H1 (cell line): ENCODE data around the gene GK2. TPM values are rescaled to one million over a fixed set of nuclear protein-coding genes. Genes with fewer than 3 reads are reported as not detected.

Experiments
- CTCF ChIA-PET: fragments of 300-600 bp; sonication (Branson Sonifier 250); formaldehyde crosslinking; loops from one replicate; lab custom pipeline; 2021; ENCODE audit not compliant: partially characterized antibody; lab: Charles Lee
- POLR2A ChIA-PET: fragments of 300-600 bp; sonication (Branson Sonifier 250); formaldehyde crosslinking; loops from one replicate; lab custom pipeline; 2021; ENCODE audit warnings: inconsistent platforms; ENCODE audit not compliant: partially characterized antibody; lab: Charles Lee
- DNase-seq, 2 experiments: peaks; one replicate each; pipeline versions ENCODE4 v3.0.0 to v3.0.0-alpha.2; 2010 to 2022; ENCODE audit warnings: low spot score in 2 of 2, low read depth in 1 of 2, mixed read lengths in 1 of 2
- FAIRE-seq: peaks from 2 replicates; lab custom pipeline; 2011; peaks lifted over from hg19 to GRCh38; lab: Jason Lieb, UNC
- H2AFZ ChIP-seq: 2 replicates; pipeline ENCODE4 v1.8.1; 2012; ENCODE audit warnings: low read length, inconsistent platforms
- H2AK5ac ChIP-seq: 2 replicates; pipeline ENCODE4 v1.6.1; 2013; ENCODE audit warnings: low read depth, low read length
- H2BK120ac ChIP-seq: replicated peaks from 2 replicates; pipeline ENCODE3; 2013; ENCODE audit warnings: low read depth, low read length, inconsistent platforms
- H2BK12ac ChIP-seq: 2 replicates; pipeline ENCODE4 v1.6.1; 2013; ENCODE audit warnings: low read depth, low read length
- H2BK15ac ChIP-seq: 2 replicates; pipeline ENCODE4 v1.6.1; 2013; ENCODE audit warnings: low read length
- H2BK20ac ChIP-seq: 2 replicates; pipeline ENCODE4 v1.6.1; 2013; ENCODE audit warnings: low read length
- H2BK5ac ChIP-seq: 2 replicates; pipeline ENCODE4 v1.6.1; 2013; ENCODE audit warnings: low read depth, low read length
- H3K14ac ChIP-seq: 2 replicates; pipeline ENCODE4 v1.6.1; 2013; ENCODE audit warnings: inconsistent platforms; ENCODE audit not compliant: insufficient read length
- H3K18ac ChIP-seq: 2 replicates; pipeline ENCODE4 v1.6.1; 2013; ENCODE audit warnings: low read length; ENCODE audit errors: extremely low read depth
- H3K23ac ChIP-seq: 2 replicates; pipeline ENCODE4 v1.6.1; 2013; ENCODE audit warnings: inconsistent platforms; ENCODE audit not compliant: insufficient read length
- H3K23me2 ChIP-seq: 2 replicates; pipeline ENCODE4 v1.6.1; 2013; ENCODE audit warnings: low read depth, low read length
- H3K27ac ChIP-seq: 2 replicates; pipeline ENCODE4 v1.6.1; 2011; ENCODE audit warnings: low read depth, low read length, inconsistent platforms
- H3K27me3 ChIP-seq, 4 experiments: replicated peaks in 1 of 4; 1 replicate in 1 of 4; 2 replicates in 3 of 4; pipeline versions ENCODE4 v1.6.1 to v1.8.1; 2011 to 2013; ENCODE audit warnings: low read length in 3 of 4, mild to moderate bottlenecking in 3 of 4, inconsistent platforms in 2 of 4, mixed read lengths in 2 of 4, moderate library complexity in 1 of 4; ENCODE audit not compliant: control insufficient read depth in 3 of 4, insufficient read depth in 3 of 4; ENCODE audit errors: extremely low read depth in 1 of 4
- H3K36me3 ChIP-seq, 4 experiments: 2 replicates each; pipeline versions ENCODE4 v1.6.1 to v1.8.1; 2011 to 2013; ENCODE audit warnings: mild to moderate bottlenecking in 4 of 4, low read length in 3 of 4, moderate library complexity in 2 of 4, control low read depth in 1 of 4, inconsistent platforms in 1 of 4; ENCODE audit not compliant: insufficient read depth in 4 of 4, control insufficient read depth in 2 of 4
- H3K4ac ChIP-seq: replicated peaks from 2 replicates; pipeline ENCODE3; 2013; ENCODE audit warnings: low read length, low read depth, mixed read lengths, inconsistent platforms; ENCODE audit not compliant: insufficient read length
- H3K4me1 ChIP-seq, 4 experiments: replicated peaks in 1 of 4; 1 replicate in 1 of 4; 2 replicates in 3 of 4; pipeline versions ENCODE4 v1.6.1 to v1.8.1; 2011 to 2013; ENCODE audit warnings: low read length in 3 of 4, inconsistent platforms in 2 of 4, mixed read lengths in 1 of 4; ENCODE audit not compliant: insufficient read depth in 4 of 4, control insufficient read depth in 3 of 4
- H3K4me2 ChIP-seq, 2 experiments: 2 replicates each; pipeline versions ENCODE4 v1.6.1 to v1.8.1; 2011 to 2013; ENCODE audit warnings: low read depth in 2 of 2, low read length in 2 of 2, control low read depth in 1 of 2, inconsistent platforms in 1 of 2, mild to moderate bottlenecking in 1 of 2; ENCODE audit not compliant: insufficient read depth in 1 of 2
- H3K4me3 ChIP-seq, 4 experiments: fragments of 200-600, 300-600 bp in 1 of 4; sonication (generic), shearing (Covaris generic), sonication (Bioruptor Twin) in 1 of 4; 2 replicates each; pipeline versions ENCODE4 v1.5.1 to v1.8.1; 2011 to 2016; ENCODE audit warnings: low read length in 4 of 4, low read depth in 3 of 4, control low read depth in 2 of 4, inconsistent platforms in 2 of 4, mild to moderate bottlenecking in 2 of 4, mixed read lengths in 1 of 4, moderate library complexity in 1 of 4; ENCODE audit not compliant: insufficient read depth in 2 of 4; ENCODE audit errors: extremely low read depth in 1 of 4
- H3K56ac ChIP-seq: replicated peaks from 2 replicates; pipeline ENCODE3; 2013; ENCODE audit warnings: low read depth, mild to moderate bottlenecking, mixed read lengths, low read length, inconsistent platforms; ENCODE audit not compliant: insufficient read length
- H3K79me1 ChIP-seq: 2 replicates; pipeline ENCODE4 v1.6.1; 2013; ENCODE audit warnings: low read depth, low read length, control low read depth
- H3K79me2 ChIP-seq, 2 experiments: 2 replicates each; pipeline versions ENCODE4 v1.6.1 to v1.8.1; 2012 to 2013; ENCODE audit warnings: low read length in 2 of 2, mild to moderate bottlenecking in 2 of 2, inconsistent platforms in 1 of 2; ENCODE audit not compliant: insufficient read depth in 2 of 2, control insufficient read depth in 1 of 2
- H3K9ac ChIP-seq, 4 experiments: replicated peaks in 1 of 4; 1 replicate in 1 of 4; 2 replicates in 3 of 4; pipeline versions ENCODE4 v1.6.1 to v1.8.1; 2011 to 2013; ENCODE audit warnings: low read depth in 3 of 4, low read length in 3 of 4, control low read depth in 2 of 4, mild to moderate bottlenecking in 2 of 4, moderate library complexity in 2 of 4, inconsistent platforms in 1 of 4; ENCODE audit errors: extremely low read depth in 1 of 4
- H3K9me3 ChIP-seq, 2 experiments: 2 replicates each; pipeline versions ENCODE4 v1.6.1 to v1.8.1; 2012 to 2013; ENCODE audit warnings: mild to moderate bottlenecking in 2 of 2, moderate library complexity in 2 of 2, control low read depth in 1 of 2, inconsistent platforms in 1 of 2, low read depth in 1 of 2, low read length in 1 of 2, mixed read lengths in 1 of 2; ENCODE audit not compliant: insufficient read depth in 2 of 2
- H4K20me1 ChIP-seq, 2 experiments: replicated peaks in 1 of 2; 2 replicates each; pipeline versions ENCODE3 to v1.8.1; 2011 to 2013; ENCODE audit warnings: inconsistent platforms in 2 of 2, low read length in 2 of 2, mild to moderate bottlenecking in 1 of 2; ENCODE audit not compliant: insufficient read depth in 2 of 2, control insufficient read depth in 1 of 2
- H4K5ac ChIP-seq: 2 replicates; pipeline ENCODE4 v1.6.1; 2013; ENCODE audit warnings: low read length, low read depth, mixed read lengths, inconsistent platforms; ENCODE audit not compliant: insufficient read length
- H4K8ac ChIP-seq: 2 replicates; pipeline ENCODE4 v1.8.0; 2013; ENCODE audit warnings: mild to moderate bottlenecking, moderate library complexity, low read length, inconsistent platforms; ENCODE audit not compliant: insufficient read depth; ENCODE audit errors: extremely low read depth
- H4K91ac ChIP-seq: replicated peaks from 2 replicates; pipeline ENCODE3; 2013; ENCODE audit warnings: low read length, mixed read lengths, inconsistent platforms; ENCODE audit not compliant: insufficient read length
- BRCA1 ChIP-seq: IDR thresholded peaks from 2 replicates; pipeline ENCODE4 v1.6.1; 2012; ENCODE audit warnings: low read depth, low read length, improper control_type of control experiment
- CHD2 ChIP-seq: IDR thresholded peaks from 2 replicates; pipeline ENCODE4 v1.6.1; 2012; ENCODE audit warnings: low read length, improper control_type of control experiment
- CTBP2 ChIP-seq: IDR thresholded peaks from 2 replicates; pipeline ENCODE4 v1.7.0; 2011; ENCODE audit warnings: borderline replicate concordance, mild to moderate bottlenecking, moderate library complexity, mixed read lengths, low read length; ENCODE audit not compliant: insufficient read depth, insufficient read length
- FOSL1 ChIP-seq: IDR thresholded peaks from 2 replicates; pipeline ENCODE4 v1.6.1; 2011; ENCODE audit warnings: mild to moderate bottlenecking, low read depth, low read length, moderate library complexity; ENCODE audit not compliant: insufficient read depth
- KDM5A ChIP-seq: fragments of 200-600 bp; IDR thresholded peaks from 2 replicates; pipeline ENCODE4 v1.7.1; 2012; ENCODE audit warnings: mild to moderate bottlenecking, low read length, inconsistent platforms, mixed read lengths
- NANOG ChIP-seq: IDR thresholded peaks from 2 replicates; pipeline ENCODE4 v1.6.1; 2011; ENCODE audit warnings: low read length, low read depth, mild to moderate bottlenecking, inconsistent platforms; ENCODE audit not compliant: insufficient read depth, poor library complexity, severe bottlenecking
- POLR2A ChIP-seq, 2 experiments: IDR thresholded peaks; 1 replicate in 1 of 2; 2 replicates in 1 of 2; pipeline ENCODE4 v1.6.1; 2011; ENCODE audit warnings: low read depth in 2 of 2, low read length in 2 of 2, mild to moderate bottlenecking in 2 of 2; ENCODE audit errors: control extremely low read depth in 1 of 2
- RBBP5 ChIP-seq: IDR thresholded peaks from 2 replicates; pipeline ENCODE4 v1.7.1; 2012; ENCODE audit warnings: low read depth, mild to moderate bottlenecking, inconsistent platforms, low read length, moderate library complexity, borderline replicate concordance
- SIN3A ChIP-seq, 2 experiments: IDR thresholded peaks in 1 of 2; conservative IDR thresholded peaks in 1 of 2; 2 replicates each; pipeline ENCODE4 v1.6.1; 2011 to 2012; ENCODE audit warnings: low read length in 2 of 2, improper control_type of control experiment in 1 of 2, low read depth in 1 of 2, mild to moderate bottlenecking in 1 of 2
- SRF ChIP-seq: IDR thresholded peaks from 2 replicates; pipeline ENCODE4 v1.6.1; 2011; ENCODE audit warnings: mild to moderate bottlenecking, low read depth, low read length, moderate library complexity
- WGBS, 2 experiments: shearing (Covaris generic) in 1 of 2; methylation state at CpG; one replicate each; pipeline versions ENCODE4 v1.1.6 to v1.1.7; 2013 to 2015; ENCODE audit warnings: low lambda C conversion rate in 2 of 2, mixed read lengths in 2 of 2, inconsistent platforms in 1 of 2, low coverage in 1 of 2, missing lambda C conversion rate in 1 of 2; ENCODE audit not compliant: insufficient replicate concordance in 2 of 2, insufficient coverage in 1 of 2, insufficient read length in 1 of 2; ENCODE audit errors: extremely low coverage in 1 of 2, missing lambda C conversion rate in 1 of 2; 5-methylcytosine and 5-hydroxymethylcytosine counted together
- polyA plus RNA-seq, 7 experiments: library from polyadenylated mRNA; depleted of rRNA in 3 of 7; stranded (reverse) in 5 of 7; unstranded in 2 of 7; fragments of >200 nt in 5 of 7; fragments of 200-250 nt in 2 of 7; gene quantifications; 1 replicate in 5 of 7; 2 replicates in 1 of 7; 4 replicates in 1 of 7; pipeline versions ENCODE4 v1.2.1 to v1.2.3, GENCODE V29; 2011 to 2013; ENCODE audit warnings: missing spikeins in 2 of 7, mixed read lengths in 2 of 7
- total RNA-seq: library from RNA; stranded (reverse); fragmentation: NEBNext Ultra II Directional; extraction: Animal tissue kit (Norgen Biotek cat#: 25700); gene quantifications from 2 replicates; pipeline ENCODE4 v1.2.1, GENCODE V29; 2021

GK2 gene
- total and polyA plus RNA-seq, 2 of the 8 experiments (the other 6 are each of a cell fraction or from before 2014, with no cell fraction given), result not detected

- DNase-seq (no peak), FAIRE-seq (no peak)
- Histone ChIP-seq H3K23me2 (no peaks in the 10 kb centered on the region; the same call in 1 of the 2 replicates), H4K91ac (no peak overlapping the region), H3K36me3 (no peaks in the 10 kb centered on the region), H3K4me3 (no peak overlapping the region), H3K4me2 (no peak overlapping the region), H3K56ac (no peak overlapping the region), H3K14ac (no peak overlapping the region), H3K4ac (no peak overlapping the region), H3K9me3 (no peaks in the 10 kb centered on the region), H2BK15ac (no peak overlapping the region), H3K9ac (no peak overlapping the region), H2BK5ac (no peak overlapping the region), H2BK12ac (no peak overlapping the region), H4K5ac (no peak overlapping the region), H4K8ac (no peak overlapping the region), H3K18ac (no peak overlapping the region), H2AFZ (no peak overlapping the region), H2BK20ac (no peak overlapping the region), H3K27me3 (no peaks in the 10 kb centered on the region), H2AK5ac (no peak overlapping the region), H3K27ac (no peak overlapping the region), H3K79me1 (no peaks in the 10 kb centered on the region), H3K23ac (no peak overlapping the region), H4K20me1 (no peaks in the 10 kb centered on the region), H3K4me1 (no peaks in the 10 kb centered on the region), H2BK120ac (no peak overlapping the region), H3K79me2 (no peaks in the 10 kb centered on the region)
- CTCF ChIA-PET, result no interaction called here
- 91% methylated on average over 2 of the region's 2 CpGs; no CpG with 5 or more reads in 1 of the 2 experiments for WGBS, 2 experiments
- POLR2A ChIA-PET, result no interaction called here
- TF ChIP-seq SIN3A (conservative IDR thresholded peaks at IDR 0.05 in 1 of 2, IDR thresholded peaks at IDR 0.05 in 1 of 2; ENCODE audit: low read depth in 1 of 2, low read length in 2 of 2) (no peak), POLR2A (IDR thresholded peaks at IDR 0.05; ENCODE audit: control extremely low read depth in 1 of 2, low read depth in 2 of 2, low read length in 2 of 2) (no peak), CHD2 (no peak), RBBP5 (no peak), NANOG (no peak), KDM5A (no peak), BRCA1 (no peak), CTBP2 (no peak), SRF (no peak), FOSL1 (no peak)
Observed at GRCh38 chr4:79421483-79421882, 13.5 kb upstream of the GK2 start.
